Right atrium auricular region (tissue), 2 donors: ENCODE measurements around the gene FGFRL1. TPM values are rescaled to one million over a fixed set of nuclear protein-coding genes. Genes with fewer than 3 reads are reported as not detected.

ENCODE experiments used
- DNase-seq: peaks from one replicate; pipeline ENCODE4 v3.0.0-alpha.2; 2019; ENCODE audit warnings: low spot score
- H3K27ac ChIP-seq, 2 donors: fragments of 200-600 bp; sonication (generic); 1 replicate in 1 of 2; 2 replicates in 1 of 2; pipeline ENCODE4 v1.5.1; 2016 to 2019
- H3K27me3 ChIP-seq, 2 donors: fragments of 200-600 bp; sonication (generic); one replicate each; pipeline versions ENCODE4 v1.5.1 to v1.6.0; 2017 to 2019
- H3K36me3 ChIP-seq: fragments of 200-600 bp; sonication (generic); one replicate; pipeline ENCODE4 v1.5.1; 2016
- H3K4me1 ChIP-seq, 2 donors: fragments of 200-600 bp; sonication (generic); one replicate each; pipeline versions ENCODE4 v1.5.1 to v1.6.0; 2017 to 2019
- H3K4me3 ChIP-seq, 2 donors: fragments of 200-600 bp; sonication (generic); 1 replicate in 1 of 2; 2 replicates in 1 of 2; pipeline ENCODE4 v1.5.1; 2017 to 2019; ENCODE audit warnings: mild to moderate bottlenecking in 1 of 2, moderate library complexity in 1 of 2
- H3K9me3 ChIP-seq, 2 donors: fragments of 200-600 bp; sonication (generic); one replicate each; pipeline ENCODE4 v1.5.1; 2019
- CTCF ChIP-seq, 2 donors: fragments of 200-600 bp; sonication (generic); IDR thresholded peaks; one replicate each; pipeline ENCODE4 v1.5.1; 2019; ENCODE audit warnings: antibody characterized with exemption in 2 of 2
- total RNA-seq, 2 donors: library from RNA; depleted of rRNA; stranded (reverse); fragments of >200 nt; gene quantifications; one replicate each; pipeline ENCODE4 v1.1.0, GENCODE V29; 2016

The FGFRL1 gene
- total RNA-seq, 2 donors from 2014 or later: 30.3 to 47.1 TPM

- Histone ChIP-seq H3K27ac (no peak overlapping the region), H3K4me1 (peaks cover 0 to 15% of the 10 kb centered on the region in 2 donors), H3K4me3 (no peak overlapping the region), H3K36me3 (peaks cover 13% of the 10 kb centered on the region), H3K27me3 (no peaks in the 10 kb centered on the region), H3K9me3 (no peaks in the 10 kb centered on the region)
- TF ChIP-seq CTCF (IDR thresholded peaks at IDR 0.05): no peak
- no peak for DNase-seq
These were observed 17.3 kb downstream of the FGFRL1 start for GRCh38 chr4:1028574-1029220.

GRCh38 chr4:1029529-1029928 lies 18.1 kb downstream of the FGFRL1 start:
- no peaks in the 10 kb centered on the region for H3K9me3 ChIP-seq
- no peak overlapping the region for H3K4me3 ChIP-seq
- H3K27me3 ChIP-seq: no peaks in the 10 kb centered on the region
- TF ChIP-seq CTCF (IDR thresholded peaks at IDR 0.05): no peak
- peaks cover 0 to 16% of the 10 kb centered on the region in 2 donors for H3K4me1 ChIP-seq
- DNase-seq: no peak
- peaks cover 10% of the 10 kb centered on the region for H3K36me3 ChIP-seq
- H3K27ac ChIP-seq: no peak overlapping the region

GRCh38 chr4:1030031-1030430 lies 18.6 kb downstream of the FGFRL1 start:
- DNase-seq: no peak
- Histone ChIP-seq H3K4me3 (no peak overlapping the region), H3K4me1 (peaks cover 0 to 19% of the 10 kb centered on the region in 2 donors), H3K36me3 (peaks cover 5% of the 10 kb centered on the region), H3K27me3 (no peaks in the 10 kb centered on the region), H3K27ac (no peak overlapping the region), H3K9me3 (no peaks in the 10 kb centered on the region)
- no peak for TF ChIP-seq CTCF (IDR thresholded peaks at IDR 0.05)

GRCh38 chr4:1030559-1030958 lies 19.1 kb downstream of the FGFRL1 start:
- H3K4me1 ChIP-seq: peaks cover 0 to 23% of the 10 kb centered on the region in 2 donors
- no peaks in the 10 kb centered on the region for H3K27me3 ChIP-seq
- no peaks in the 10 kb centered on the region for H3K36me3 ChIP-seq
- no peaks in the 10 kb centered on the region for H3K9me3 ChIP-seq
- no peak for TF ChIP-seq CTCF (IDR thresholded peaks at IDR 0.05)
- no peak overlapping the region for H3K27ac ChIP-seq
- H3K4me3 ChIP-seq: no peak overlapping the region
- no peak for DNase-seq

GRCh38 chr4:1031346-1031745 lies 19.9 kb downstream of the FGFRL1 start:
- Histone ChIP-seq H3K9me3 (no peaks in the 10 kb centered on the region), H3K4me3 (no peak overlapping the region), H3K27ac (no peak overlapping the region), H3K4me1 (peaks cover 0 to 18% of the 10 kb centered on the region in 2 donors), H3K36me3 (no peaks in the 10 kb centered on the region), H3K27me3 (no peaks in the 10 kb centered on the region)
- DNase-seq: no peak
- no peak for TF ChIP-seq CTCF (IDR thresholded peaks at IDR 0.05)
